HG03565 (cell line): ENCODE measurements around the gene CLEC3B.
"Not testable (repeated sequence)": the region's sequence is repeated elsewhere in the genome, so short reads cannot be mapped to it uniquely, and the experiment has no call there.

Experiments
- ATAC-seq: cut with Tn5 transposase; IDR thresholded peaks from one replicate; pipeline ENCODE4 v1.9.1; 2021; ENCODE audit warnings: mild to moderate bottlenecking, moderate library complexity; ENCODE audit not compliant: unreplicated experiment

CLEC3B gene, protein sequence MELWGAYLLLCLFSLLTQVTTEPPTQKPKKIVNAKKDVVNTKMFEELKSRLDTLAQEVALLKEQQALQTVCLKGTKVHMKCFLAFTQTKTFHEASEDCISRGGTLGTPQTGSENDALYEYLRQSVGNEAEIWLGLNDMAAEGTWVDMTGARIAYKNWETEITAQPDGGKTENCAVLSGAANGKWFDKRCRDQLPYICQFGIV

DNA sequence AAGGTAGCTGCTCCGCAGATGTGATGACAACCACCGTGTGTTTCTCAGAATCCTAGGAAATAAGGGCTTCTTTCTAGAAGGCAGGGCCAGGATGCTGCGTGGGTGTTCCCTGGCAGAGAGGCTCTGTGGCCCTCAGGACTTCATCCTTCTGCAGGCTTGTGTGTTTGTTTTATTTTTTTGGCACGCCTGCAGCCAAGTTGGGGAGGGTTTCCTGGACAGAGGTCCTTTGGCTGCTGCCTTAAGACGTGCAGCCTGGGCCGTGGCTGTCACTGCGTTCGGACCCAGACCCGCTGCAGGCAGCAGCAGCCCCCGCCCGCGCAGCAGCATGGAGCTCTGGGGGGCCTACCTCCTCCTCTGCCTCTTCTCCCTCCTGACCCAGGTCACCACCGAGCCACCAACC is at the start of gene CLEC3B:
TSS of gene CLEC3B (plus strand) at position 266 of the 400 bp plus-strand sequence. CDS start at position 326, 60 bp downstream.
- no peak for ATAC-seq

DNA sequence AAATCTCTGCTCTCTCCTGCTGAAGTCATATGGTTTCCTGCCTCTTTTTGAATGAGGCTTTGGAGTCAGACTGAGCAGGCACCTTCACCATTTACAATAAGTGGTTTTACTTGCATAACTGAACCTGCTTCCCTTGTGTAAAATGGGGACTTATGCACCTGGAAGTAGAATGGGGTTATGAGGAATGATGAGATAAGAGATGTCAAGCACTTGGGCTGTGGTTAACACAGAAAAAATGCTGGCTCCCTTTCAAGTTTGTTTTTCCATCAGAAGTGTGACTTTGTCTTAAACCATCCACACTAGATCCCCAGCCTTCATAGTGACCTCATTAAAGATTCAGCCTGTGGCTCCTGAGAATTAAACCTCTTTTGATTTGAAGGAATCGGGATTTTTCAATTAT is 44.9 kb upstream of the CLEC3B start:
- no peak for ATAC-seq

DNA sequence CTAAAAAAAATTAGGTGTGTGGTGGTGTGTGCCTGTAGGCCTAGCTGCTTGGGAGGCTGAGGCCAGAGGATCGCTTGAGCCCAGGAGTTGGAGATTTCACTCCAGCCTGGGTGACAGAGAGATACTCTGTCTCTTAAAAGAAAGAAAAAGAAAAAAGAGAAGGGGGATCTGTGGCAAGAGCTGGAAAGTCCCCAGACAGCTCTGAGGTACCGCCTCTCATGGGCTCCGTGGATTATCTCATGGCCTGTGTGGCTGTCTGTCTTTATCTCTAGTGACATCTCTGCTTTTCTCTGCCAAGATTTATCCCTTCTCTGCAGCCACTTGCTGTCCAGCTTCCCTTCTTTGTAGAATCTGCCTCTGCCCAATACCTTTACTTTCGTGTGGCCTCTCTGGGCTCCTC is 44.4 kb upstream of the CLEC3B start:
- no peak for ATAC-seq

DNA sequence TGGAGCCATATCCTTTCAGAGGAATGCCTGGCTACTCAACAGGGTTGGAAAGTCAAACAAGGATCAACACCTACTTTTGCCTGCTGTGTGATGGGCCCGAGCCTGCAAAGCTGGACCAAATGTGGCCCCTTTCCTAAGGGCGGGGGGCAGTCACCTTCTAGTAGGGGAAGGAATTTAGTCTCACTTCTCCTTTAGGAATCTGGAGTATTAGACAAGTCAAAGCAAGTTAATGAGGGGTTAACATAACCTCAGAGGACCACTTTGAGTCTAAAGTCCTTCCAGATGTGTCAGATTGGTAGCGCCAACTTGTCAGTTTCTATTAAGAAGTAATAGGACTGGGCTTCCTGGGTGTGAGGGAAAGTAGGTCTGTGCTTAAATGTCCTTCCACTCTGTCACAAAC is 43.3 kb upstream of the CLEC3B start:
- ATAC-seq, result no peak

DNA sequence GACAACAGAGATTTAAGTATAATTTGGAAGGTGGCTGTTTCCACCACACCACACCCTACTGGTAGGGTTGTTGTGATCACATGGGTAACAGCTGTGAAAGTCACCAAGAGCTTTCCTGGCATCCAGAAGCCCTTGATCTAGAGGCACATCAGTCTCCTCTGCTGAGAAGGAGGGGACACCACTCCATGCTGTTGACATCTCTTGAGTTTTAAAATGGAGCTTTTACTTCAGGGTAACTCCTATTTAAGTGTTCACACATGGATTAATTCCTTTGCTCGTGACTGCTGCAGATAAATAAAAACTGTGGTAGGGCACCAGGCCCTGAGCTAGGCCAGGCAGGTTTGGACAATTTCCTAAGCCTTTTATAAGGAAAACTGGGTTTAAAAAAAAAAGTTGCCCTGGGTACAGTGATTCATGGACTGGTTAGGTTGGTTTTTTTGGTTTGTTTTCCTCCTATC is 42.6 kb upstream of the CLEC3B start:
- ATAC-seq, result no peak

DNA sequence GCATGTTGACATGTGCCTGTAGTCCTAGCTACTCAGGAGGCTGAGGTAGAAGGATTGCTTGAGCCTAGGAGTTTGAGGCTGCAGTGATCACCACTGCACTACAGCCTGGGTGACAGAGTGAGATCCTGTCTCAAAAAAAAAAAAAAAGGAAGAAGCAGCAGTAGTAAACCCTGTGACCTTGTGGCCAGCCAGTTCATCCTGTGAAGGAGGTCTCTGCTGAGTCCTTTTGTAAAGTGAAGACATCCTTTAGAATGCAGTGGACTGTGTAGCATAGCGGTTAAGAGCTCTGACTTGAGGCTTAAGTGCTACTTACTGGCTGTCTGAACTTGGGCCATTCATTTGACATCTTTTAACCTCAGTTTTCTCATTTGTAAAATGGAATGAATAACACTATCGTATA is 41.8 kb upstream of the CLEC3B start:
- no peak for ATAC-seq

DNA sequence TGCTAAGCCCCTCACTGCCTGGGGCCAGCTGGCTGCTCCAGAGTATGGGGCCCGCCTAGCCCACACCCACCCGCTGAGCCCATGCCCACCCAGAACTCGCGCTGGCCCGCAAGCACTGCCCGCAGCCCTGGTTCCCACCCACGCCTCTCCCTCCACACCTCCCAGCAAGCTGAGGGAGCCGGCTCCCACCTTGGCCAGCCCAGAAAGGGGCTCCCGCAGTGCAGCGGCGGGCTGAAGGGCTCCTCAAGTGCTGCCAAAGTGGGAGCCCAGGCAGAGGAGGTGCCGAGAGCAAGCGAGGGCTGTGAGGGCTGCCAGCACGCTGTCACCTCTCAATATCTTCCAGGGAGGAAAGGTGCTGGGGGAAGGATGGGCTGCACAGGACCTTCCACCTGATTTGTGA is 39.8 kb upstream of the CLEC3B start:
- ATAC-seq, result not testable (repeated sequence)

DNA sequence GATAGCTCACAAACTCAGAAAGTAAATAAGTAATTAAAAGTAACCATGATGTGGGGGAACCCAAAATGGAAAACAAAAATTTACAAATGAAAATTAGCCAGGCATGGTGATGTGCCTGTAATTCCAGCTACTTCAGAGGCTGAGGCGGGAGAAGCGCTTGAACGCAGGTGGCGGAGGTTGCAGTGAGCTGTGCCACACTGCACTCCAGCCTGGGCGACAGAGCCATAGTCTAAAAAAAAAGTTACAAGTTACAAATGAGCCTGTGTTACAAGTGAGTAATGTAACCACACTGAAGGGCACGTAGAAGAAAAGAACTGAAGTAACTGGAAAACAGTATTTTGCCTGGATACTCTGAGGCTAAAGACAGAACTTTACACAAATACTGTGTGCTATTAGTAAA is 38.8 kb upstream of the CLEC3B start:
- no peak for ATAC-seq

DNA sequence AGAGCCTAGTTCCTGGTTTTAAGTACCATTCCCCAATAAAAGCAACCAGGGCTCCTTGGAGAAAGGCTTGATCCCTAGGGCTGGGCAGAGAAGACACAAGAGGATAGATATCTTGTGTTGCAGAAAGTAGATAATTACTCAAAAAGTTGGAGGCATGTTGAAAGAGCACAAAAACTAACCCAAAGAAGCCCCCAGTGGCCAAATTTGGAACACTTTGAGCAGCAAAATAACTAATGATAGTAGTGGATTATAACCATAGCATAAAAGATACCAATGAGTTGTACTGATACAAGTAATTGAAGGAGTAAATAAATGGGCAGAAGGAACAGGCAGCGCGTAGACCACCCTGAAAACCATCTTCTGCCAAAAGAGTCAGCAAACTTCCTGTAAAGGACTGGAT is 38.0 kb upstream of the CLEC3B start:
- ATAC-seq, result no peak

DNA sequence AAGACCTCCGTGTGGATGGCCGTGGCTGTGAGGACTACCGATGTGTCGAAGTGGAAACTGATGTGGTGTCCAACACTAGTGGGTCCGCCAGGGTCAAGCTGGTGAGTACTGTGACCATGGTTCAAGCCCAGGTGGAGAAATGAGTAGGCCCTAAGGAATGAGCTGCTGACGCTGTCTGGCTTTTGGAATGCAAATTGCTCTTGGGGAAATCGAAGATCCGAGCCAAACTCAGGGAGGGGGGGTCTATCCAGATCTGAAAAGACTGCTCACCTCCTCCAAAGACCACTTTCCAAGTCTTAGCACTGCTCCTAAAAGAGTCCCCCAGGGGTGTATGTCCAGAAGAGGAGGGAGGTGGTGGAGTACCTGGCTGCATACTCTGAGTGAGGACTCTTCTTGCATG is 37.0 kb upstream of the CLEC3B start:
- no peak for ATAC-seq

DNA sequence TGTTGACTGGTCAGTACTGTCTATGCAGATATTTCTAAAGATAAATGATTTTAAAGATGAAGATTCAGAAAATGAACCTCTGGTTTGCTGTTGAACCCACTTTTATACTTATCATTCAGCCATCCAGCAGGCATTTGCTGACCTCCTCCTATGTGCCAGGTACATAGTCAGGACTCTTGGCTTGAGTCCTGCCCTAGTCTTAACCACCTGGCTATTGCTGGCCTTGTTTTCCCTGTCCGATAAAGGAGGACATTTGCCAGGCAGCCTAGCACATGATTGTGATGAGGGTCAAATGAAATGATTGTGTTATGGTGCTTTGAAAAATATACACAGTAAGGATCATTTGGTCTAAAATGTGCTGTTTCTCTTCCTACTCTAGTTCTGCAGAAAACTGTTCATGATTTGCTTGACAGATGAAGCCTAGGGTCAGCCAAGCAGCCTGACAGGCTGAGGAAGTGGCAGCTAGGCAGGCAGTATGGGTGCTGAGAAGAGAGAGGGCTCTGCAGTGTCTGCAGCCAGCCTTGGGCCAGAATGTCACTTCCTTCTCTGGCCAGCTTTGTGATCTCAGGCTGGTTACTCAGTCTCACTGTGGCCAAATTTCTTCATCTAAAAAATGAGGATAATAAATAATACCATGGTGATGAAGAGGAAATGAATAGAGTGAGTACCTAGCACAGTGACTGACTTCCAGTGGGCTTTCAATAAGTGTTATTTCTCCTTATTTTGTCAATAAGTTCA is 36.3 kb upstream of the CLEC3B start:
- no peak for ATAC-seq

DNA sequence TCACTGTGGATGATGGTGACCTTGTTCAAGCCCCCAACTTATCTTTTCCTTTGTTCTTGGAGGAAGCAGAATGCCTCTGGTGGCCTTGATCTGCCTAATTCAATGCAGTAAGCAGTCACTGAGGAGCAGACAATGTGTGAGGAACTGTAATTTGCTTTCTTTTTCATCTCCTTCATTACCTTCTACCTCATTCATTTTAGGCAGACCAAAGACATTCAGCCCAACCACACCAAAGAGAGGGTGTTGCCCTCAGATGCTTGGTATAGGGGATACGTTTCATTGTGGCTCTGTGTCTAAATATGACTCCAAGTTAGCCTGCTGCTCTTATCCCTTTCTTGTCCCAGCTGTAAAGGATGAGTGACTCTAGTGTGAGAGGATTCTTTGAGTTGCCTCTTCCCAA is 34.8 kb upstream of the CLEC3B start:
- no peak for ATAC-seq

DNA sequence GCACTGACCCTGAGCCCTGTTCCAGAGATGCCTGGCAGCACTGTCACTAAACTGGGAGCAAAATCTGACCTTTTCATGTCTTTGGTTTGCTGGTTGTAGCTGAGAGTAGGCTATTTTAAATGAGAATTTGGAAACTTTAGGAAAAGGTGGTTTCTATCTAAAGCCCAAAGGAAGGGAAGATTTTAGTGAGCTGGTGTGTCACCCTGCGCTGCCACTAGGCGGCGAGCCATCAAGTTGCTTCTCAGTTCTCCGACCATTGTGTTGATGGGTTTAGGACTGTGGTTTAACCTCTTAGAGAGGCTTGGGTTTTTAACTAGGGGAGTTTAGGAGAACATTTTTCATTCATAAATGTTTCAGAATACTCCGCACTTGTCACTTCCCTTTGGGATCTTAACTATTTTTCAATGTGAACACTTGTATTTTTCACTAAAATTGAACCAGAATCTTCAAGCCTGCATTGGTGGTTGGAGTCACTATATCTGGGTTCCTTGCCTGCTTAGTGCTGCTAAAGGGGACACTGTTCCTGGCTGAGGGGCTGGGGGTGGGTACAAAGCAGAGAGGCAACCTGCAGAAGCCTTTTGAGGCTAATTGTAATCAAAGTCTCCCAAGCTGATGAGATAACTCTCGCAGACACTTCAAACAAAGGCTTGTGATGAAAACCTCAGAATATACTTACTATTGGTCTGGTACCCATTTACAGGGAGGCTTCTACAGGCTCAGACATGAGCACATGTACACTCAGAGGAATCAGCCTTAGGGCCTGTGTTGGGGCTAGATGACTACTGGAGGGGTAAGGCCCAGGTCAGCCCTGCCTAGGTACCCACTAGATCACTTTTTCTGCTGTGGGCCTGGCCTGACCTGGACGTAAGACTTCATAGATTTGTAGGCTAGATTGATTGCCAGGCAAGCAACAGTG is 33.3 kb upstream of the CLEC3B start:
- no peak for ATAC-seq

DNA sequence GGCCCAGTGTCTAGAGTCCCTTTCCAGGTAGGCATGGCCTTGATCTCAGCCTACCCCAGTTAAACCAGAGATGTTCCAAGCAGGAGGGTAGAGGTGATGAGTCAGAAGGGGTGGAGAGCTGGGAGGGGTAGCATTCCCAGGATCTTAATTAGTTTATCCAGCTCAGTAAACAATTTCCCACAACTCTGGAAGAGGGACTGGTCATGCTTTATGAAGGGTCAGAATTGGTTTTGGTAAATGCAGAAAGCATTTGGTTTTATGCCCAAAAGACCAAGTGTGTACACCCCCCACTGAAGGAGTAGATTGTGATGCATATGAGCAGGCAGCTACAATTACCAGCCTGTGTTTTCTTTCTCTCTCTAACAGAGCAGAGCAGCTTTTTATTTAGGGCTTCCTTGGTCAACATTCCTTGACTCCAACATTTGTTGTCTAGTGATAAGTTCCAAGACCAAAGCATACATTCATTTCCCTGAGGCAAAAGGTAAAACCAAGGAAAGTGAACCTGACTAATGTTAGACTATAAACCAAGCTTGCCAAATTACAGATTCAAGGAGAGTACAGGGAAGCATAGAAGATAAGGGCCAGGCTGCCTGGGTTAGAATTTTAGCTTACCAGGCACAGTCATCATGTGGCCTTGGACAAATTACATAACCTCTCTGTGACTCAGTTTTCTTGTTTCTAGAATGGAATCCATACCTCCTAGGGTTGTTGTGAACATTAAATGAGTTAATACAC is 32.5 kb upstream of the CLEC3B start:
- no peak for ATAC-seq

DNA sequence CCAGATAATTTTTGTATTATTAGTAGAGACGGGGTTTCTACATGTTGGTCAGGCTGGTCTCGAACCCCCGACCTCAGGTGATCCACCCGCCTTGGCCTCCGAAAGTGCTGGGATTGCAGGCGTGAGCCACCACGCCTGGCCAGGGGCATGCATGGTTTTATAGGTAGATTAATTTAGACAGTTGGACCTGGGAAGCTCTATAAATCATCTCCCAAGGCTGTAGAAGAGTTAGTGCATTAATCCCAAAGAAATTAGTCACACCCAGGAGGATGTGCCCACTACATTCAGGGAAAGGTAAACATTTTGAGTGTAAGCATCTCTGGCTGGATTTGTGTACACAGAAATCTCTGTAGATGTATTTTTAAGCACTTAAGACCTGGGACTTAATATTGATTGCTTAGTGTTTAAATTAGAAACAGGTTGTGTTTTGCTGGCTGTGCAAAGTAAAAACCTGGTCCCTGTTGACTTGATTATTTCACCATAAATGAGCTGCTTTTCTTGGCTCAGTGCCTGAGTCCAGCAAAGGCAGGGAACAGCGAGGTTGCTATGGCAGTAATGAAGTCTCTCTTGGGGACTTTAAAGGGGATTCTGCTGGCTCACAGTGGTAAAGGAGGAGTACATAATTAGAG is 30.8 kb upstream of the CLEC3B start:
- no peak for ATAC-seq

DNA sequence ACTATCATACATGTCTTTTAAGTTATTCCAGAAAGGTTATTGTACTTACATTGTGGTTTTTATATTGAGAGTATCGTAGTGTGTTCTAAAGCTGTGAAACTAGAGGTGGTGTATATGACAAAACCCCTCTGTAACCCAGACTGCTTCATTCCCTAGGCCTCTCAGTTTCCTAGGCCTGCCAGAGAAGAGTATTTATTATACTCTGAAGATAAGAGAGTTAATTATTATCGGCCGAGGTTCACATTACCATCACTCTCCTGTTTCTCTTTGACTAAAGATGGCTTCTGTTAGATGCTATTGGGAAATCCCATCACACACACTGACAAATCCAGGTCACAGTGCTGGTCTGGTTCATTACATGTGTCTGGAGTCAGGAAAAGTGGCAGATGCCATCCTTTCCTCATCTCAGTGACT is 29.5 kb upstream of the CLEC3B start:
- ATAC-seq, result no peak

DNA sequence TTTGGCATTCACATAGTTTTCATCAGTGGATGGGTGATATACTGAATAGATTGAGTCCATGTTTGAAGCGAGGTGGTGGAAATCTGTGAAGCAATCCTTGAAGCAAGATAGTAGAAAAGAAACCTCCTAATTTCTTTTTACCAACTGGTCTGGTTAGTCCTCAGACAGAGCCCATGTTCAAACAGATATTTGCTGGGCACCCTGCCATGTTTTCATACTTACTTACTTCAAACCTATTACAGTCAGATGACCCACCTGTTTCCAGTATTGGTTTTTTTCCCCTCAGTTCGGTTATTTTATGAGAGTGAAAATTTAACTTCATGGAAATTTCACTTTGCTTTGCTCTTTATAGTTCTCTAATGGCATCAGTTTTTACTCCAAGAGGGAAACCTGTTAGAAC is 26.3 kb upstream of the CLEC3B start:
- no peak for ATAC-seq

DNA sequence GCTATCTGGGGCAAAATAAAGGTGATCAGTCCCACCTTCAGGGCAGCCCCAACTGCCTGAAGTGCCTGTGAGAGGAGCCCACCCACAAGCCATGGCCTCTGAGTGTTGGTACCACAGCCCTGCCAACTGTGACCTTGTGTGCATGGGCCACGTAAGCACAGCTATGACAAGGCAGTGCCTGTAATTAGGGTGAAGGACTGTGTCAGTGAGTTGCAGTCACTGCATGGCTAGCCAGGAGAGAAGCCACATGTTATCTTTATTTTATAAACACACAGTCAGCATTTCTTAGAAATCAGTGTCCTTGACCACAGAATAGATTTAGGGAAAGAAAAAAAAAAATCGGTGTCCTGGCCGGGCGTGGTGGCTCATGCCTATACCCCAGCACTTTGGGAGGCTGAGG is 25.3 kb upstream of the CLEC3B start:
- no peak for ATAC-seq

DNA sequence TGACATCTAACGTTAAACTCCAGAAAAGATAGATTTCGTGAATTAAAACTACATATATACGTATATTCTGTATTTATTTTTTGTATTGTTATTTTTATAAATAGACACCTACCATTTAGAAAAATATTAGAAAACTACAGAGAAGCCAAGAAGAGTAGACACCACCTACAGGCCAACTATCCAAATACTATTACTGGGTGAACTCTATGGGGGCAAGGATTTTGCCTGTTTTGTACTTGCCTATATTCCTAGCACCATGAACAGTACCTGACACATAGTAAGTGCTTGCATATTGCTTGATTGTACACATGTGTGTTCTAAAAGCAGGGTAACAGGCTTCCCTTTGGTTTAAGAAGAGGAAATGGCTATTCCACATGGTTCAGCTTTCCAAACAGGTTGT is 24.4 kb upstream of the CLEC3B start:
- ATAC-seq, result no peak

DNA sequence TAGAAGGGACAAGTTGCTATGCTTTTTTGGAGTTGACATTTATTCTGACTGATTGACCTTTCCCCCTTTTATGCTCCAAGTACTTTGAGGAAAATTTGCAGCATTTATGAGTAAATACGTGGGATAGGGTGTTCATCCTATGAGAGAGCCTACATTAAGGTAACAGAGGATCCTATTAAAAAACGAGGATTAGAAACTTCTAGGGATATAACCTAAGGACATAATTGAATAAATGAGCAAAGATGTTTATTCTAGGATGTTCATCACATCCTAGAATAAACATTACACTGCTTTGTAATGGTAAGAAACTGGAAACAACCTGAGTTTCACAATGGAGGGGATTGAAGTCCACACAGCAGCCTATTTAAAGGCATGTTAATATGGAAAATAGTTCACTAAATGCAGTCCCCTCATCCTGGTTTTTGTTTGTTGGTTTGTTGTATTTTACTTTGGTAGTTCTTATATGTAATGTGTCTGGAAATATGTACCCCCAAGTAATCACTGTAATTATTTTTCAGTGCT is 23.9 kb upstream of the CLEC3B start:
- no peak for ATAC-seq
